IMR-90 (cell line): ENCODE data around the gene INPP5J. TPM values are rescaled to one million over a fixed set of nuclear protein-coding genes. Genes with fewer than 3 reads are reported as not detected.

Experiments used
- ATAC-seq: fragments of 200-7000 bp; cut with Tn5 transposase; 2 replicates; pipeline ENCODE4 v1.9.1; 2020; ENCODE audit warnings: low read depth, mild to moderate bottlenecking, moderate library complexity
- BruUV-seq: library from RNA; stranded (reverse); fragments of 400-500 nt; replicated peaks from 2 replicates; lab custom pipeline; 2021; lab: Mats Ljungman, UMichigan
- CTCF ChIA-PET: fragments of 300-600 bp; formaldehyde crosslinking; extraction: SDS; loops from one replicate; lab custom pipeline; 2021; ENCODE audit warnings: antibody characterized with exemption; lab: Yijun Ruan, JAX
- POLR2A ChIA-PET: fragments of 300-600 bp; sonication (Branson Sonifier 250); formaldehyde crosslinking; loops from one replicate; lab custom pipeline; 2022; ENCODE audit warnings: antibody characterized with exemption; ENCODE audit not compliant: unreplicated experiment; lab: Charles Lee
- DNase-seq: peaks from one replicate; pipeline ENCODE4 v3.0.0; 2013
- H2AFZ ChIP-seq: replicated peaks from 2 replicates; pipeline ENCODE3; 2013; ENCODE audit warnings: low read length, mild to moderate bottlenecking; ENCODE audit not compliant: poor library complexity
- H2AK5ac ChIP-seq: 2 replicates; pipeline ENCODE4 v1.6.1; 2013; ENCODE audit warnings: low read depth, low read length, inconsistent platforms
- H2AK9ac ChIP-seq: replicated peaks from 2 replicates; pipeline ENCODE3; 2013; ENCODE audit warnings: mild to moderate bottlenecking, low read depth, low read length, moderate library complexity; ENCODE audit not compliant: poor library complexity
- H2BK120ac ChIP-seq: 2 replicates; pipeline ENCODE4 v1.6.1; 2013; ENCODE audit warnings: low read depth, low read length, inconsistent platforms
- H2BK15ac ChIP-seq: 3 replicates; pipeline ENCODE4 v1.6.1; 2013; ENCODE audit warnings: low read depth, low read length, inconsistent platforms
- H2BK20ac ChIP-seq: 2 replicates; pipeline ENCODE4 v1.6.1; 2013; ENCODE audit warnings: low read depth, mild to moderate bottlenecking, inconsistent platforms, low read length, moderate library complexity
- H2BK5ac ChIP-seq: 2 replicates; pipeline ENCODE4 v1.6.1; 2013; ENCODE audit warnings: mild to moderate bottlenecking, low read depth, low read length, inconsistent platforms; ENCODE audit not compliant: poor library complexity, severe bottlenecking
- H3K14ac ChIP-seq: replicated peaks from 2 replicates; pipeline ENCODE4 v1.6.1; 2013; ENCODE audit warnings: low read depth, low read length, inconsistent platforms
- H3K18ac ChIP-seq: 2 replicates; pipeline ENCODE4 v1.6.1; 2013; ENCODE audit warnings: low read depth, low read length, control low read depth
- H3K23ac ChIP-seq: 2 replicates; pipeline ENCODE4 v1.6.1; 2013; ENCODE audit warnings: low read depth, low read length, inconsistent platforms
- H3K27ac ChIP-seq: 2 replicates; pipeline ENCODE4 v1.5.1; 2013; ENCODE audit warnings: mild to moderate bottlenecking, control low read depth, low read length; ENCODE audit not compliant: insufficient read depth
- H3K27me3 ChIP-seq: 2 replicates; pipeline ENCODE4 v1.6.1; 2013; ENCODE audit warnings: low read length; ENCODE audit not compliant: control insufficient read depth, insufficient read depth
- H3K36me3 ChIP-seq: 2 replicates; pipeline ENCODE4 v1.6.1; 2013; ENCODE audit warnings: low read length, mixed read lengths; ENCODE audit not compliant: control insufficient read depth, insufficient read depth
- H3K4ac ChIP-seq: 2 replicates; pipeline ENCODE4 v1.6.1; 2013; ENCODE audit warnings: low read depth, low read length, inconsistent platforms
- H3K4me1 ChIP-seq: 2 replicates; pipeline ENCODE4 v1.6.1; 2013; ENCODE audit warnings: low read length, mixed read lengths; ENCODE audit not compliant: control insufficient read depth, insufficient read depth
- H3K4me2 ChIP-seq: 2 replicates; pipeline ENCODE4 v1.6.1; 2013; ENCODE audit warnings: low read depth, mild to moderate bottlenecking, control low read depth, low read length, moderate library complexity
- H3K4me3 ChIP-seq: 2 replicates; pipeline ENCODE4 v1.5.1; 2013; ENCODE audit warnings: low read depth, mild to moderate bottlenecking, control low read depth, low read length, moderate library complexity; ENCODE audit not compliant: insufficient read depth
- H3K56ac ChIP-seq: 2 replicates; pipeline ENCODE4 v1.6.1; 2013; ENCODE audit warnings: low read length, inconsistent platforms; ENCODE audit not compliant: insufficient read depth; ENCODE audit errors: extremely low read depth
- H3K79me1 ChIP-seq, 2 experiments: 2 replicates each; pipeline ENCODE4 v1.6.1; 2013; ENCODE audit warnings: low read length in 2 of 2, inconsistent platforms in 1 of 2, low read depth in 1 of 2
- H3K9ac ChIP-seq: 2 replicates; pipeline ENCODE4 v1.6.1; 2013; ENCODE audit warnings: low read depth, low read length, control low read depth
- H3K9me1 ChIP-seq: 2 replicates; pipeline ENCODE4 v1.6.1; 2013; ENCODE audit warnings: low read length, inconsistent platforms; ENCODE audit not compliant: insufficient read depth
- H3K9me3 ChIP-seq: 2 replicates; pipeline ENCODE4 v1.6.1; 2013; ENCODE audit warnings: low read length; ENCODE audit not compliant: control insufficient read depth, insufficient read depth
- H4K20me1 ChIP-seq: 2 replicates; pipeline ENCODE4 v1.6.1; 2013; ENCODE audit warnings: low read length, inconsistent platforms; ENCODE audit not compliant: insufficient read depth
- H4K5ac ChIP-seq: 2 replicates; pipeline ENCODE4 v1.6.1; 2013; ENCODE audit warnings: mild to moderate bottlenecking, low read depth, low read length, control low read depth
- H4K8ac ChIP-seq, 2 experiments: 2 replicates each; pipeline ENCODE4 v1.6.1; 2013; ENCODE audit warnings: low read depth in 2 of 2, low read length in 2 of 2, control low read depth in 1 of 2, inconsistent platforms in 1 of 2
- H4K91ac ChIP-seq: 2 replicates; pipeline ENCODE4 v1.6.1; 2013; ENCODE audit warnings: low read depth, low read length, inconsistent platforms; ENCODE audit not compliant: insufficient read depth
- CEBPB ChIP-seq: IDR thresholded peaks from 2 replicates; pipeline ENCODE4 v1.6.1; 2012; ENCODE audit warnings: low read depth, low read length, improper control_type of control experiment
- CHD1 ChIP-seq: IDR thresholded peaks from 2 replicates; pipeline ENCODE4 v1.6.1; 2012; ENCODE audit warnings: low read depth, low read length, improper control_type of control experiment
- MAFK ChIP-seq: IDR thresholded peaks from 2 replicates; pipeline ENCODE4 v1.6.1; 2012; ENCODE audit warnings: low read depth, low read length, improper control_type of control experiment
- MAZ ChIP-seq: IDR thresholded peaks from 2 replicates; pipeline ENCODE4 v1.6.1; 2012; ENCODE audit warnings: low read depth, mild to moderate bottlenecking, low read length, improper control_type of control experiment, moderate library complexity, borderline replicate concordance
- RCOR1 ChIP-seq: IDR thresholded peaks from 2 replicates; pipeline ENCODE4 v1.6.1; 2012; ENCODE audit warnings: mild to moderate bottlenecking, low read length, improper control_type of control experiment; ENCODE audit not compliant: insufficient replicate concordance
- RFX5 ChIP-seq: IDR thresholded peaks from 2 replicates; pipeline ENCODE4 v1.8.0; 2012; ENCODE audit warnings: low read depth, mild to moderate bottlenecking, low read length, moderate library complexity
- SMC3 ChIP-seq: fragments of 150-350 bp; IDR thresholded peaks from 2 replicates; pipeline ENCODE4 v1.6.1; 2016; ENCODE audit warnings: low read depth, mild to moderate bottlenecking, antibody characterized with exemption, low read length, moderate library complexity
- WGBS, 2 experiments: methylation state at CpG; one replicate each; pipeline versions ENCODE4 v1.1.5 to v1.1.7; 2013; ENCODE audit warnings: missing lambda C conversion rate in 2 of 2; ENCODE audit not compliant: insufficient read length in 1 of 2; ENCODE audit errors: extremely low coverage in 2 of 2; 5-methylcytosine and 5-hydroxymethylcytosine counted together
- dilution Hi-C: fragments of 300-500 bp; cut with HindIII; formaldehyde crosslinking; loops from one replicate; pipeline ENCODE4 v1.14.3; 2018; ENCODE audit warnings: low sequenced_read_pairs; ENCODE audit not compliant: unreplicated experiment
- in situ Hi-C: fragments of 300-500 bp; cut with MboI; formaldehyde crosslinking; loops from 3 replicates; pipeline ENCODE4 v1.14.3; 2019; ENCODE audit warnings: low sequenced_read_pairs, inconsistent platforms, mixed read lengths
- intact Hi-C: fragments of 100-400 bp; cut with micrococcal nuclease; formaldehyde crosslinking; loops from 2 replicates; pipeline ENCODE4 v1.10.0; 2022
- polyA plus RNA-seq, 3 experiments: library from polyadenylated mRNA; depleted of rRNA; stranded (reverse); fragments of >200 nt; gene quantifications; 2 replicates each; pipeline ENCODE4 v1.2.3, GENCODE V29; 2012; ENCODE audit warnings: low replicate concordance in 1 of 3
- total RNA-seq: library from RNA; depleted of rRNA; stranded (reverse); fragments of >200 nt; gene quantifications from 2 replicates; pipeline ENCODE4 v1.2.3, GENCODE V29; 2012
- TF ChIP-seq, protein P1 (sequence below): conservative IDR thresholded peaks from 2 replicates; pipeline ENCODE4 v1.5.1; 2012; ENCODE audit warnings: mild to moderate bottlenecking, low read depth, low read length, improper control_type of control experiment

The INPP5J gene
- total and polyA plus RNA-seq, 2 of the 4 experiments (the other 2 are of a cell fraction) = 0.36 to 2.2 TPM

- no peak overlapping the region for H3K14ac ChIP-seq
- H3K27ac ChIP-seq = no peak overlapping the region
- H3K9ac ChIP-seq = no peak overlapping the region
- no peak overlapping the region for H3K4ac ChIP-seq
- no peaks in the 10 kb centered on the region for H3K4me1 ChIP-seq
- H3K9me3 ChIP-seq = no peaks in the 10 kb centered on the region
- H2BK5ac ChIP-seq = no peak overlapping the region
- no TSS peak for BruUV-seq
- no peak overlapping the region for H4K5ac ChIP-seq
- dilution Hi-C loops (no loop called here), intact Hi-C loops (no loop called here), in situ Hi-C loops (no loop called here)
- no peak overlapping the region for H2AK9ac ChIP-seq
- no peak overlapping the region for H2AFZ ChIP-seq
- no peaks in the 10 kb centered on the region for H3K36me3 ChIP-seq
- H2BK20ac ChIP-seq = no peak overlapping the region
- H3K9me1 ChIP-seq = no peaks in the 10 kb centered on the region
- no peak overlapping the region for H2BK15ac ChIP-seq
- no peaks in the 10 kb centered on the region for H4K20me1 ChIP-seq
- no peak overlapping the region for H4K8ac ChIP-seq
- 71% methylated on average over 7 of the region's 16 CpGs; no CpG with 5 or more reads in 1 of the 2 experiments for WGBS, 2 experiments
- H3K79me1 ChIP-seq = no peaks in the 10 kb centered on the region
- H3K56ac ChIP-seq = no peak overlapping the region
- ChIA-PET CTCF (no interaction called here), POLR2A (no interaction called here)
- H3K4me3 ChIP-seq = no peak overlapping the region
- ATAC-seq = no peak
- no peak for DNase-seq
- H3K4me2 ChIP-seq = no peak overlapping the region
- peaks cover 27% of the 10 kb centered on the region for H3K27me3 ChIP-seq
- no peak overlapping the region for H4K91ac ChIP-seq
- no peak for TF ChIP-seq MAZ
- no peak for TF ChIP-seq RCOR1
- TF ChIP-seq SMC3 = no peak
- TF ChIP-seq CEBPB = no peak
- no peak for TF ChIP-seq MAFK
- TF ChIP-seq, protein P1, sequence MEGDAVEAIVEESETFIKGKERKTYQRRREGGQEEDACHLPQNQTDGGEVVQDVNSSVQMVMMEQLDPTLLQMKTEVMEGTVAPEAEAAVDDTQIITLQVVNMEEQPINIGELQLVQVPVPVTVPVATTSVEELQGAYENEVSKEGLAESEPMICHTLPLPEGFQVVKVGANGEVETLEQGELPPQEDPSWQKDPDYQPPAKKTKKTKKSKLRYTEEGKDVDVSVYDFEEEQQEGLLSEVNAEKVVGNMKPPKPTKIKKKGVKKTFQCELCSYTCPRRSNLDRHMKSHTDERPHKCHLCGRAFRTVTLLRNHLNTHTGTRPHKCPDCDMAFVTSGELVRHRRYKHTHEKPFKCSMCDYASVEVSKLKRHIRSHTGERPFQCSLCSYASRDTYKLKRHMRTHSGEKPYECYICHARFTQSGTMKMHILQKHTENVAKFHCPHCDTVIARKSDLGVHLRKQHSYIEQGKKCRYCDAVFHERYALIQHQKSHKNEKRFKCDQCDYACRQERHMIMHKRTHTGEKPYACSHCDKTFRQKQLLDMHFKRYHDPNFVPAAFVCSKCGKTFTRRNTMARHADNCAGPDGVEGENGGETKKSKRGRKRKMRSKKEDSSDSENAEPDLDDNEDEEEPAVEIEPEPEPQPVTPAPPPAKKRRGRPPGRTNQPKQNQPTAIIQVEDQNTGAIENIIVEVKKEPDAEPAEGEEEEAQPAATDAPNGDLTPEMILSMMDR = no peak
- no peak for TF ChIP-seq RFX5
- TF ChIP-seq CHD1 = no peak
- H2AK5ac ChIP-seq = no peak overlapping the region
- no peak overlapping the region for H3K23ac ChIP-seq
- no peak overlapping the region for H2BK120ac ChIP-seq
- H3K18ac ChIP-seq = no peak overlapping the region
Measured at GRCh38 chr22:31136711-31137110, 13.9 kb downstream of the INPP5J start.
